Measurements from ENCODE around the gene COX5B. TPM values are rescaled to one million over a fixed set of nuclear protein-coding genes. Genes with fewer than 3 reads are reported as not detected.

COX5B gene
- total RNA-seq, 2 experiments from 2014 or later: 209 to 210 TPM

GRCh38 chr2:97651114-97651513 lies 5.3 kb downstream of the COX5B start:
- CTCF ChIA-PET: interaction anchor here (1.5 to 1.8 kb wide), 2 partner anchors 11 to 46 kb away, joined by 4 to 10 read pairs; no protein-coding TSS in a partner anchor
- POLR2A ChIA-PET: interaction anchor here (10.0 kb wide), 1 partner anchor 11 kb away, joined by 148 read pairs; the partner anchor contains the start of gene ACTR1B

GRCh38 chr2:97653473-97653872 lies 7.6 kb downstream of the COX5B start:
- POLR2A ChIA-PET: interaction anchor here (10.0 kb wide), 1 partner anchor 9 kb away, joined by 148 read pairs; the partner anchor contains the start of gene ACTR1B
- CTCF ChIA-PET: interaction anchor here (0.6 to 1.4 kb wide), 3 partner anchors 9 to 21 kb away, joined by 3 read pairs; no protein-coding TSS in a partner anchor

DNA sequence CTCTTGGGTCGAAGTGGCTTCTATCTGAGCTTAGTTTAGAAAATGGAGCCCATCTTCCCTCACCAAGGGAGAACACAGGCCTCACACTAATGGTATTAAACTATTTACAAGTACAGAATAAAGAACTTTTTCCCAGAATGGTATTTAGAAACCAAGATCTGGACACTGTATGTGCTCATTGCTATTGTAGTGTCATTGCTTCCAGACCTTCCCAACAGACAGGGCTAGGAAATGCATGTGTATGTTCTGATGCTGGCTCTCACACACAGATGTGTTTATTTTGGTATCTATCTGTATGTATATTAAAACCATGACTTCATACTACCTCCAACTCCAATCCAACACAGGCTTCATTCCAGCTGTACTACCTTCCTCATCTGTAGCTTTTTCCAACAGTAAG lies 8.0 kb downstream of the COX5B start:
- ChIA-PET POLR2A (interaction anchor here (2.0 to 10.0 kb wide), 2 partner anchors 8 kb away, joined by 5 to 148 read pairs; partner anchors contain the start of genes ACTR1B and COX5B), CTCF (interaction anchor here (0.6 to 1.4 kb wide), 2 partner anchors 9 to 12 kb away, joined by 3 read pairs; no protein-coding TSS in a partner anchor)

- ChIA-PET POLR2A (interaction anchor here (2.0 to 10.0 kb wide), 2 partner anchors 8 to 9 kb away, joined by 5 to 148 read pairs; partner anchors contain the start of genes ACTR1B and COX5B), CTCF (interaction anchor here (1.4 kb wide), 1 partner anchor 8 kb away, joined by 3 read pairs; no protein-coding TSS in a partner anchor)
These were observed 8.4 kb downstream of the COX5B start for GRCh38 chr2:97654309-97654708.

GRCh38 chr2:97654791-97655190 lies 8.9 kb downstream of the COX5B start:
- ChIA-PET CTCF (no interaction called here), POLR2A (interaction anchor here (2.0 kb wide), 1 partner anchor 9 kb away, joined by 5 read pairs; the partner anchor contains the start of gene COX5B)

DNA sequence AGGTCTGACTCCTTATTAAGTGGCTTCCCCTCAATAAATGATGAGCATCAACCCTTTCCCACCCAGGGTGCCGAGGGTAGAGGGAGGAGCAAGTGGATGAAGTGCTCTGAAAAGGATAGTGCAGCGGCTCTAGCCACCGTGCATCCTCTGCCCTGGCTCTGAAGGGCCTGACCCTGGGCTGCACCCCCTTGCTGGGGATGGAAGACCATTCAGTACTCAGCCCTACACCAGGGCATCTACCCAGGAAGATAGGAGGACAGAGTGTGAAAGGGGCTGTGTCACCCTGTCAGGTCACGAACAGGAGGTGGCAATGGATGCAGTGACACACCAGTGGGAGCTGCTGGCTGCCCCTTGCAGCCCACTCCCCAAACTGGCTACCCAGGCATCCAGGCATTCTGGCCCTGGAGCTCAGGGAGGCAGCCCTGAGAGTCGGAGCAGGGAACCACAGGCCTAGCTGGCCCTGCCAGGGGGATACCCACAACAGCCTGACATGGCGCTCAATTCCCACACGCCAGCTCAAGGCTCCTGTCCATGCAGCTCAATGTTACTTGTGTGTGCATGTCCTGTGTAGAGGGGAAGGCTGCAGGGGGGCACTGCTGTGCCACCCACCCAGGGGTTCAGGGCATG lies 10.4 kb downstream of the COX5B start:
- ChIA-PET POLR2A (no interaction called here), CTCF (interaction anchor here (1.2 kb wide), 1 partner anchor 10 kb away, joined by 4 read pairs; the partner anchor contains the start of gene COX5B)

DNA sequence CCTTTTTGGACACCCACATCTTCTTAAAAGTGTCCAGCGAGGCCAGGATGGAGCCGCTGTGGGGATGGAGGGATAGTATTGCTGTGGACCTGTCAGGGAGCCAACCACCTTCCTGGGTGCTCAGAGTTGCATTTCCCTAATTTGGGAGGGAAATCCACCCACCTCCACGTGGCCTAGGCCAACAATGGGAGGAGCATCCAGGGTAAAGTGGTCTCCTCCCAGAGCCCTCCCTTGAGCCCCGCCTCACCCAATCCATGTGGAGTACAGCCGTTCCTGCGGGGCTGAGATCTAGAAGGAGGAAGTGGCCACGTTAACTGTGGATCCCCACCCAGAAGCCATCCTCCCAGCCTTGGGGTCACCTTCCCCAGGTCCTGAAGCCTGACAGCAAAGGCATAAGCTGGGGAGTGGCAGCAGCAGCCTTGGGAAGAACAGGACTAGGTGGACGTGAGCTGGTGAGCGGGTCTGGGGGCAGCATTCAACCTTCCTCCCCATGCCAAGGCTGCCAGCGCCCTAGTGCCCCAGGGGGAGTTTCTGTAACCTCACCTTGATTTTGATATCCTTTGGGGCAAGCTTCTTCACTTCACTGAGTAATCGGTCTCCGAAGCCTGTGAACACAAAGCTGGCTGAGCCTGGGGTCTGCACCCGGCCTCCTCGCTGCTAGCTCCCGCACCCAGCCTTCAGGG lies 11.2 kb downstream of the COX5B start:
- CTCF ChIA-PET: interaction anchor here (1.2 to 1.3 kb wide), 2 partner anchors 10 to 11 kb away, joined by 3 to 4 read pairs; partner anchors contain the start of gene COX5B
- POLR2A ChIA-PET: interaction anchor here (1.2 kb wide), 1 partner anchor 11 kb away, joined by 5 read pairs; the partner anchor contains the start of gene COX5B

DNA sequence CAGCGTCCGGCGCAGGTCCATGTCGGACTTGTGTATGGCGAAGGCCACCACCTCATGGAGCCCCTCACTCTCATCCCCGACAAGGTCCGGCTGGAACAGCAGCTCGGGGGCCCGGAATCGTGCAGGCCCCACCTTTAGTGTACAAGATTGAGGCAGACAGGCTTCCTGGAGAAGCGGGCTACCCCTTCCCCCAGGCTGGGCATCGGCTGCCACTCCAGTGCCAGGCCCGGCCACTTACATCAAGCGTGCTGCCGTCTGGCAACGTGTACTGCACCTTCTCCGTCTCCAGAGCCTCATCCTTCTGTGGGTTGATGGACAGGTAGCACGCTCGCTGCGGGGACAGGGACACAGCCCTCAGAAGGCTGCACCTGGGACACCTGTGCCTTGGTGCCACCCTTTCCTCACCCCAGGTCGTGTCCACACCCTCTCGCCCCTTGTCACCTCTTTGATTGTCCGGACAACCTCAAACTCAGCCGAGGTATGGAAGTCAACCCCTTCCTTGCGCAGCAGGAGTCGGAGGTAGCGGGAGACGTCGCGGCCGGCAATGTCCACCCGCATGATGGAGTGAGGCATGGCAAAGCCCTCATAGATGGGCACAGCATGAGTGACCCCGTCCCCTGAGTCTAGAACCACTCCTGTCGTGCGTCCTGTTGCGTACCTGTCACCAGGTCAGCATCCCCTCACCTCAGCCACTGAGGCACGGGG lies 12.3 kb downstream of the COX5B start:
- CTCF ChIA-PET: interaction anchor here (1.3 kb wide), 1 partner anchor 11 kb away, joined by 3 read pairs; no protein-coding TSS in a partner anchor
- POLR2A ChIA-PET: interaction anchor here (1.2 kb wide), 1 partner anchor 12 kb away, joined by 5 read pairs; the partner anchor contains the start of gene COX5B

- ChIA-PET CTCF (no interaction called here), POLR2A (no interaction called here)
These were observed 12.9 kb downstream of the COX5B start for GRCh38 chr2:97658691-97659157.

- ChIA-PET CTCF (interaction anchor here (1.6 to 2.1 kb wide), 2 partner anchors 13 to 37 kb away, joined by 3 to 11 read pairs; partner anchors contain the start of gene COX5B), POLR2A (interaction anchor here (0.9 to 6.3 kb wide), 2 partner anchors 10 to 29 kb away, joined by 4 to 148 read pairs; partner anchors contain the start of gene COX5B)
These were observed 13.6 kb downstream of the COX5B start for GRCh38 chr2:97659256-97660043.

DNA sequence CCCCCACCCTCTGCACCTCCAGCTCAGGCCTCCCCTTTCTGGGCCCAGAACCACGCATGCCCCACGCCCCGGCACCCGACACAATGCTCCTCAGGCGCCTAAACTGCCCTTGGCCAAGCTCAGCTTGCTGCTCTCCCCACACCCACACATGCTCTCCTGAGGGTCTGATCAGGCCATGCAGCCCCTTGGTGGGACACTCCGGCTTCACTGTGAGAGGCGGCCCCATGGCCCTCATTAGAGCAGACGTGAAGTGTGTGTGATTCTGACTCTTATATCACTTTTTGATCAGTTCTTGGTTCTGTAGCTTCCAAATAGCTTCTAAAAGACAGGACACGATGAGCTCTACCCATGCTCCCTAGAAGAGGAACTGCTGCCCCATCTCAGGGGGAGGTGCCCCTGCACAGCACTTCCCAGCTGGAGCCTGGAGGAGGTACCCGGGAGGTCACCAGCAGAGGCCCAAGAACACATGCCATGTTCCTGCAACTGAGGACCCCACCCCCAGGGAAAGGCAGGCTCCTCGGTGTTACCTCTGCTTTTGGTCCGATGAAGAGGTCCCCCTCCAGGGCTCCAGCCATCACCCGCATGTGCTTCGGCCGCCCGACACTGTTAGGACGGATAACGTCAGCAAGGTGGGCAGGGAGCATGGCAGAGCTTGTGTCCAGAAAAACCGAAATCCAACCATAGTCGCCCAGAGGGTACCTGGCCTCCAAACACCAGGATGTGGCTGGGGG lies 14.3 kb downstream of the COX5B start:
- ChIA-PET POLR2A (interaction anchor here (0.9 to 6.3 kb wide), 2 partner anchors 11 to 28 kb away, joined by 4 to 148 read pairs; partner anchors contain the start of gene COX5B), CTCF (interaction anchor here (0.6 to 2.1 kb wide), 3 partner anchors 13 to 352 kb away, joined by 3 to 11 read pairs (median 5); partner anchors contain the start of gene COX5B)

DNA sequence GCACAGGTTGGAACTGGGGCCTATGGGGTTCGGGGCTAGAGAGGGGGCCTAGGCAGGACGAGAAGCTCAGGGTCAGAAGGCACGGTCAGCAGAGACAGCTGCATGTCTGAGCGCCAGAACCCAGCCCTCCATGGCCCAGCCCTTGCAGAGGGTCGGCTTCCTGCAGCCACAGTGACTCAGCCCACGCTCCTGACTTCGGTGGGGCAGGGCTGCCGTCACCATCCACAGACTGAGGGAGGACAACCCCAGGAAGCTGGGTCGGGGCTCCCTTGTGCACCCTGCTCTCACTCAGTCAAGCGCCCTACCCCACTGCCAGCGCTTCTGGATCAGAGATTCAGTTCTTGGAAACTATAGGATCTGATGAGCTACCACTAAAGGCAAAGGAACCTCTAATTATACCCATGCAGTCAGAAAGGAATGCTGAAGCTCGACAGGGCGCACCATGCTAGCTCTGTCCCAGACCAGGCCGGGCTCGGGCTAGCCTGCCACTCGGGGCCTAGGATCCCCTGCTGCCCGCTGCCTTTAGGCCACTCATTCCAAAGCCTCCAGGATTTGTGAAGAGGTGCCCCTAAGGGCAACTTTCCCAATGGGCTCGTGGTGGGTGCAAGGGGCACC lies 15.0 kb downstream of the COX5B start:
- CTCF ChIA-PET: interaction anchor here (0.6 to 2.5 kb wide), 4 partner anchors 14 to 351 kb away, joined by 3 to 13 read pairs (median 8); partner anchors contain the start of gene COX5B

GRCh38 chr2:97661927-97662326 lies 16.1 kb downstream of the COX5B start:
- ChIA-PET CTCF (interaction anchor here (0.6 to 3.4 kb wide), 9 partner anchors 11 to 79 kb away, joined by 3 to 28 read pairs (median 10); partner anchors contain the start of gene COX5B), POLR2A (interaction anchor here (0.6 to 6.3 kb wide), 5 partner anchors 12 to 1069 kb away, joined by 3 to 148 read pairs (median 3); partner anchors contain the start of genes COX5B, MGAT4A and ZAP70)

More for the DNA sequence above, 15.0 kb downstream of the COX5B start:
- POLR2A ChIA-PET: interaction anchor here (6.3 kb wide), 1 partner anchor 11 kb away, joined by 148 read pairs; the partner anchor contains the start of gene COX5B

GRCh38 chr2:97662386-97662894 lies 16.6 kb downstream of the COX5B start:
- POLR2A ChIA-PET: interaction anchor here (0.6 to 6.3 kb wide), 10 partner anchors 13 to 1068 kb away, joined by 3 to 148 read pairs (median 4); partner anchors contain the start of genes ANKRD36B, COX5B, MGAT4A and ZAP70
- CTCF ChIA-PET: interaction anchor here (0.6 to 3.4 kb wide), 12 partner anchors 9 to 769 kb away, joined by 3 to 28 read pairs (median 5); partner anchors contain the start of gene COX5B

DNA sequence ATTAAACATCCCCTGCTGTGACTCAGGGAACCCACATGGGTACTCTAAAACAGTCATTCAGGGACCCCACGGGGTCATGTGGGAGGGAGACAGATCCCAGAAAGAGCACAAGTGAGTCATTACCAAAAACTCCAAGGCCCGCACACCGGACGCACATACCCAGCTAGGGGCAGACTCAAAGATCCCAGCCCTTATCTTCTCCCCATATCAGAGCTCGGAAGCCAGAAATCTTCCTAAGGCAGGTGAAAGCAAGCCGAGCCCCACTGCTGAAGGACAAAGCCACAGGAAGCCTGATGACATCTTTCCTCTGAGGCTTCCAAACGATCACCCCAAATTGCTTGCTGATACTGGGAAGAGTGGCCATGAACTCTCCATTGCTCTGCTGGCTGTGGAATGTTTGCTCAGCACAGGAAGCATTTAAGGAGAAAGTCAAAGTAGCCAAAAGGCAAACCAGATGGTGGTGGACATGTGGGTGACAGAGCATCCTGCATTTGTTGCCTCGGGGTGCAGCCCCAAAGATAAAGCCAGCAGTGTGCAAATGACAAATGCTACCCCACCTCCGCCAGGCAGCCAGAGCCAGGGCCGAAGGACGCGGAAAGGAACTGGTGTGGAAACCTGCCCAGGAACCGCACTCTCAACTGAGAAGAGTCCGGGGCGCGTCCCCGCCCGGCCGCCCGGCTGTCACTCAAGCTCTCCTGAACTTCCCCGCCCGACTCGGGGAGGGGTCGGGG lies 17.2 kb downstream of the COX5B start:
- CTCF ChIA-PET: interaction anchor here (0.6 to 3.4 kb wide), 12 partner anchors 9 to 768 kb away, joined by 3 to 28 read pairs (median 5); partner anchors contain the start of genes COX5B and ZAP70
- POLR2A ChIA-PET: interaction anchor here (0.6 to 6.3 kb wide), 9 partner anchors 12 to 300 kb away, joined by 3 to 148 read pairs (median 4); partner anchors contain the start of genes ANKRD36B, COX5B and ZAP70
